Fibroblast of skin of right biceps (primary cell): ENCODE data around the gene FAM83B.

Source experiments
- DNase-seq: peaks from one replicate; pipeline ENCODE4 v3.0.0-alpha.2; 2013

The FAM83B gene

DNA sequence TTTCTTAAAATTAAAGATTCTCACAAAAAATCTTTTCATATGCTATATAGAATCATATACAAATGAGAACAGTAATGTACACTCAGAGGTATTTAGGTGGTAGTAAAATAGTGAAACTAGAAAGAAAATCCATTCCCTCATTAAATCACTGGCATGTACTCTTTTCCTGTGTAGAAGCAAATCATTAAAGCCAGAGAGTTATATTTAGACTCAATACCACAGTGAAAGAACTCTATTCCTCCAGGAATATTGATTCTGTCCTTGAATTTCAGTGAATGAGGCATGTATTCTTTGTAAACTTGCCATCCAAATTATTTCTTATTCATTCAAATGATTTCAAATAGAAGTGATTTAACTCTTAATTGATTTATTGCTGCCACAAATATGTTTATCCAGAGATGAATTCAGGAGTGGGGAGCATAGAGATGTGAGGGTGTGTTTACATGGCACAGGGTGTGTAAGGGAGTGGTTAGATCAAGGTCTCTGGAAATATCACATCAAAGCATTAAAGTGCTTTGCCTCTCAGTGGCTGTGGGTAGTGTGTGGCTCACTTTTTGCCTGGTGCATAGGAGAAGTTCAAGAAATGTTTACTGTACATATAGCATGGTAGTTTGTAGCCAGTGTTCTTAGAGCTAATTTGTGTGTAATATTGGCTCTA is 141.2 kb downstream of the FAM83B start:
- DNase-seq = peak; percentile 4

DNA sequence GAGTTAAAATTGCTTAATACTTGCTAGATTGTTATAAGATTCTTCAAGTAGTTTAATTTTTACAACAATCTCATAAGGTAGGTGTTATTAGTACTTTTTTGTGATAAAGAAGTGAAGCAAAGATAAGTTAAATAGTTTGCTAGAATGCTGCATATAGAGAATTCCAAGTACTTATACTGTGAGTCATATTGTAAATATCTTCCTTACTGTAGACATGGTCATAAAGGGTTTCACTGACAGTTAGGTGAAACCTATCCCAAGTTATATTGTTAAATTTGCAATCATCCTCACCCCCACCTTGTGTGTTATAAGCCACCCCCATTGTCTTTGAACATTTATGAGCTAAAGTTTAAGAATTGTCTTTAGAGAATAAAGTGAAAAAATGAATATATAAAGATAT is 142.0 kb downstream of the FAM83B start:
- DNase-seq = peak; percentile 45

DNA sequence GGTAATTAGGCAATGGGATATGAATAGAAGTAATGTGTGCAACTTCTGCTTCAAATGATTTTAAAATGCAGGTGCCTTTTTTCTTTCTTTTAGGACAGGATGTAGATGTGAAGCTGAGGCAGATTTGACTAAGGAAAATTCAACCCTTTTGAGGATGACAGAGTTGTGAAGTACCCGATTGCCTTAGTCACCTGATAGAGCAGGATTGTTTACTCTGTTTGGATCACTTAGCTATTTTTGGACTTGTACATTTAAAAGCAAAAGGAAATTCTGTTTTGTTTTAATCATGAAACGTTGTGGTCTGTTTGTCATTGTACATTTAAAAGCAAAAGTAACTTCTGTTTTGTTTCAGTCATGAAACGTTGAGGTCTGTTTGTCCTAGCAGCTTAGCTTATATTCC is 143.4 kb downstream of the FAM83B start:
- DNase-seq = no peak
